Measurements from ENCODE around the gene REPS2.

DNA sequence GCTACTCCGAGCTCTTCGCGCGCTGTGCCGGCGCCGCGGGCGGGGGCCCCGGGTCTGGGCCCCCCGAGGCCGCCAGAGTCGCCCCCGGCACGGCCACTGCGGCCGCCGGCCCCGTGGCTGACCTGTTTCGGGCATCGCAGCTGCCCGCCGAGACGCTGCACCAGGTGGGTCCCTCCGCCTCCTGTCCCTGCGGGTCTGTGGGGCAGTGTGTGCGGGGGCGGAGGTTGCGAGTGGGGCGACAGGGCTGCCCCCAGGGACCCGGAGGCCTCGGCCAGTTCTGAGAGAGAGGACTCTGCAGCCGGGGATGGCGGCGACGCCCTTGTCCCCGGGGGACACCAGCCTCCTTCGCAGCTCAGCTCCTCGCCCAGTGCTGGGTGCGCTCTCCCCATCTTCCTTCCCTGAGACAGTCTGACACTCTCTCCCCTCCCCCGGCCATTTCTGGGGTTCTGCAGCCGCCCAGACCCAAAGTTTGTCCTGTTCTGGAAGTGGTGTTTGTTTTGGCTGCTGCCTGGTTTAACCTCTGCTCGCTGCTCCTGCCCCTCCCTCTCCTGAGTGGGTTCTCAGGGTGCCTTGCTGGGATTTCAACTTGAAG lies 609 bp downstream of the REPS2 start:
- TF ChIP-seq SUZ12 (IDR thresholded peaks at IDR 0.05), result no peak
- TF ChIP-seq FOXK2 (IDR thresholded peaks at IDR 0.05), result no peak
- TF ChIP-seq BHLHE40 (IDR thresholded peaks at IDR 0.05; ENCODE audit: borderline replicate concordance), result no peak
- TF ChIP-seq, protein P1, sequence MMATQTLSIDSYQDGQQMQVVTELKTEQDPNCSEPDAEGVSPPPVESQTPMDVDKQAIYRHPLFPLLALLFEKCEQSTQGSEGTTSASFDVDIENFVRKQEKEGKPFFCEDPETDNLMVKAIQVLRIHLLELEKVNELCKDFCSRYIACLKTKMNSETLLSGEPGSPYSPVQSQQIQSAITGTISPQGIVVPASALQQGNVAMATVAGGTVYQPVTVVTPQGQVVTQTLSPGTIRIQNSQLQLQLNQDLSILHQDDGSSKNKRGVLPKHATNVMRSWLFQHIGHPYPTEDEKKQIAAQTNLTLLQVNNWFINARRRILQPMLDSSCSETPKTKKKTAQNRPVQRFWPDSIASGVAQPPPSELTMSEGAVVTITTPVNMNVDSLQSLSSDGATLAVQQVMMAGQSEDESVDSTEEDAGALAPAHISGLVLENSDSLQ (IDR thresholded peaks at IDR 0.05), result no peak
- TF ChIP-seq SP1 (IDR thresholded peaks at IDR 0.05), result no peak
- no peak for TF ChIP-seq ARNT (IDR thresholded peaks at IDR 0.05)
- TF ChIP-seq TARDBP (IDR thresholded peaks at IDR 0.05), result no peak
- no peak for TF ChIP-seq NFRKB (IDR thresholded peaks at IDR 0.05)
